ENCODE results near the gene FBN2.

DNA sequence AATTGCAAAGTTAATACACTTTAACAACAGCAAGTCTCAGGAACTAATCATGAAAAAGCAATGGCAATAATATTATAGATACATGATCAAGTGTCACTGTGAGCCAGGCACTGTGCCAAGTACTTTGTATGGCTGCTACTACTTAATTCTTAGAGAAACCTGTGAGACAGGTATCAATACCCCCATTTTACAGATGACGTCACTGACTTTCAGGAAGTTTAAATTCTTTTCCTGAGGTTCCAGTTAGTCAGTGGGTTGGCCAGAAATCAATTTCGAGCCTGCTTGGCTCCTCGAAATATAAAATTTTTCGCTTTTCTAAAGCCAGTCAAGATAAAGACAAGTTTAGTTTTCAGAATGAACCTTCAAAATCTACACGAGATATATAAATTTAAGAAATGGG, 324.2 kb downstream of the FBN2 start:
- TF ChIP-seq CTCF (IDR thresholded peaks at IDR 0.05 in 2 of 3, conservative IDR thresholded peaks at IDR 0.05 in 1 of 3; ENCODE audit: borderline replicate concordance in 1 of 3, insufficient read depth in 1 of 3, low read depth in 2 of 3, low read length in 2 of 3) (no peak), EZH2phosphoT487 (IDR thresholded peaks at IDR 0.05; ENCODE audit: borderline replicate concordance) (no peak), POLR2A (IDR thresholded peaks at IDR 0.05; ENCODE audit: borderline replicate concordance, extremely low read depth, insufficient read depth, insufficient read length) (no peak), YY1 (IDR thresholded peaks at IDR 0.05; ENCODE audit: extremely low read depth, insufficient replicate concordance, low read depth, low read length) (no peak), CBX3 (IDR thresholded peaks at IDR 0.05; ENCODE audit: low read depth) (no peak), EZH2 (IDR thresholded peaks at IDR 0.05) (no peak), POLR2AphosphoS5 (IDR thresholded peaks at IDR 0.05; ENCODE audit: low read depth, low read length) (no peak), ZNF274 (IDR thresholded peaks at IDR 0.05; ENCODE audit: low read depth, low read length) (no peak), SP1 (IDR thresholded peaks at IDR 0.05; ENCODE audit: low read depth) (no peak), JUND (IDR thresholded peaks at IDR 0.05) (no peak), RAD21 (IDR thresholded peaks at IDR 0.05; ENCODE audit: low read depth) (no peak), SIN3A (IDR thresholded peaks at IDR 0.05; ENCODE audit: low read depth) (no peak)
- TF ChIP-seq, protein P1, sequence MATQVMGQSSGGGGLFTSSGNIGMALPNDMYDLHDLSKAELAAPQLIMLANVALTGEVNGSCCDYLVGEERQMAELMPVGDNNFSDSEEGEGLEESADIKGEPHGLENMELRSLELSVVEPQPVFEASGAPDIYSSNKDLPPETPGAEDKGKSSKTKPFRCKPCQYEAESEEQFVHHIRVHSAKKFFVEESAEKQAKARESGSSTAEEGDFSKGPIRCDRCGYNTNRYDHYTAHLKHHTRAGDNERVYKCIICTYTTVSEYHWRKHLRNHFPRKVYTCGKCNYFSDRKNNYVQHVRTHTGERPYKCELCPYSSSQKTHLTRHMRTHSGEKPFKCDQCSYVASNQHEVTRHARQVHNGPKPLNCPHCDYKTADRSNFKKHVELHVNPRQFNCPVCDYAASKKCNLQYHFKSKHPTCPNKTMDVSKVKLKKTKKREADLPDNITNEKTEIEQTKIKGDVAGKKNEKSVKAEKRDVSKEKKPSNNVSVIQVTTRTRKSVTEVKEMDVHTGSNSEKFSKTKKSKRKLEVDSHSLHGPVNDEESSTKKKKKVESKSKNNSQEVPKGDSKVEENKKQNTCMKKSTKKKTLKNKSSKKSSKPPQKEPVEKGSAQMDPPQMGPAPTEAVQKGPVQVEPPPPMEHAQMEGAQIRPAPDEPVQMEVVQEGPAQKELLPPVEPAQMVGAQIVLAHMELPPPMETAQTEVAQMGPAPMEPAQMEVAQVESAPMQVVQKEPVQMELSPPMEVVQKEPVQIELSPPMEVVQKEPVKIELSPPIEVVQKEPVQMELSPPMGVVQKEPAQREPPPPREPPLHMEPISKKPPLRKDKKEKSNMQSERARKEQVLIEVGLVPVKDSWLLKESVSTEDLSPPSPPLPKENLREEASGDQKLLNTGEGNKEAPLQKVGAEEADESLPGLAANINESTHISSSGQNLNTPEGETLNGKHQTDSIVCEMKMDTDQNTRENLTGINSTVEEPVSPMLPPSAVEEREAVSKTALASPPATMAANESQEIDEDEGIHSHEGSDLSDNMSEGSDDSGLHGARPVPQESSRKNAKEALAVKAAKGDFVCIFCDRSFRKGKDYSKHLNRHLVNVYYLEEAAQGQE (IDR thresholded peaks at IDR 0.05; ENCODE audit: low read depth), result no peak
- TF ChIP-seq, protein P2, sequence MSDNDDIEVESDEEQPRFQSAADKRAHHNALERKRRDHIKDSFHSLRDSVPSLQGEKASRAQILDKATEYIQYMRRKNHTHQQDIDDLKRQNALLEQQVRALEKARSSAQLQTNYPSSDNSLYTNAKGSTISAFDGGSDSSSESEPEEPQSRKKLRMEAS (IDR thresholded peaks at IDR 0.05), result no peak
